Measurements from ENCODE around the gene NTHL1. TPM values are rescaled to one million over a fixed set of nuclear protein-coding genes. Genes with fewer than 3 reads are reported as not detected.

Gene NTHL1
- total RNA-seq, 1 experiment from 2014 or later: 39.8 TPM

- CTCF ChIA-PET: interaction anchor here (0.8 kb wide), 1 partner anchor 81 kb away, joined by 3 read pairs; no protein-coding TSS in a partner anchor
Observed at GRCh38 chr16:2084895-2085625, 37.4 kb upstream of the NTHL1 start.

GRCh38 chr16:2083876-2084780 is 36.5 kb upstream of the NTHL1 start:
- H3K9me3 ChIP-seq (ENCODE audit: control insufficient read depth, insufficient read depth, low read depth, low read length): no peaks in the 10 kb centered on the region
- H3K36me3 ChIP-seq (ENCODE audit: control insufficient read depth, insufficient read depth, low read length): no peaks in the 10 kb centered on the region
- intact Hi-C loops (cut with micrococcal nuclease; ENCODE audit: unreplicated experiment) (no loop called here), in situ Hi-C loops (cut with HindIII; ENCODE audit: low pct_unique_long_range_greater_than_20kb, low sequenced_read_pairs) (no loop called here)
- DNase-seq (ENCODE audit: low read depth, low spot score): no peak
- no peaks in the 10 kb centered on the region for H3K27me3 ChIP-seq (ENCODE audit: control insufficient read depth, insufficient read depth, low read length)
- no peak for ATAC-seq
- ChIA-PET CTCF (interaction anchor here (0.8 kb wide), 1 partner anchor 80 kb away, joined by 3 read pairs; no protein-coding TSS in a partner anchor), POLR2A (no interaction called here)
- no TSS peak for BruUV-seq (replicated peaks)
- H3K27ac ChIP-seq (ENCODE audit: low read length): no peak overlapping the region
- H3K4me3 ChIP-seq (ENCODE audit: low read depth in 2 of 2, low read length in 2 of 2): no peak overlapping the region
- H3K4me1 ChIP-seq (ENCODE audit: control insufficient read depth, insufficient read depth, low read length): 0 out of 2 replicates have a peak, but pooled peaks cover 10% of the 10 kb centered on the region
- TF ChIP-seq REST (IDR thresholded peaks at IDR 0.05; ENCODE audit: insufficient read depth in 1 of 2, low read depth in 2 of 2, low read length in 1 of 2): no peak
- no peak for TF ChIP-seq SIN3A (IDR thresholded peaks at IDR 0.05; ENCODE audit: borderline replicate concordance, insufficient read depth, low read depth, low read length)
- no peak for TF ChIP-seq POLR2AphosphoS5 (IDR thresholded peaks at IDR 0.05; ENCODE audit: low read depth, low read length)
- TF ChIP-seq, protein P1, sequence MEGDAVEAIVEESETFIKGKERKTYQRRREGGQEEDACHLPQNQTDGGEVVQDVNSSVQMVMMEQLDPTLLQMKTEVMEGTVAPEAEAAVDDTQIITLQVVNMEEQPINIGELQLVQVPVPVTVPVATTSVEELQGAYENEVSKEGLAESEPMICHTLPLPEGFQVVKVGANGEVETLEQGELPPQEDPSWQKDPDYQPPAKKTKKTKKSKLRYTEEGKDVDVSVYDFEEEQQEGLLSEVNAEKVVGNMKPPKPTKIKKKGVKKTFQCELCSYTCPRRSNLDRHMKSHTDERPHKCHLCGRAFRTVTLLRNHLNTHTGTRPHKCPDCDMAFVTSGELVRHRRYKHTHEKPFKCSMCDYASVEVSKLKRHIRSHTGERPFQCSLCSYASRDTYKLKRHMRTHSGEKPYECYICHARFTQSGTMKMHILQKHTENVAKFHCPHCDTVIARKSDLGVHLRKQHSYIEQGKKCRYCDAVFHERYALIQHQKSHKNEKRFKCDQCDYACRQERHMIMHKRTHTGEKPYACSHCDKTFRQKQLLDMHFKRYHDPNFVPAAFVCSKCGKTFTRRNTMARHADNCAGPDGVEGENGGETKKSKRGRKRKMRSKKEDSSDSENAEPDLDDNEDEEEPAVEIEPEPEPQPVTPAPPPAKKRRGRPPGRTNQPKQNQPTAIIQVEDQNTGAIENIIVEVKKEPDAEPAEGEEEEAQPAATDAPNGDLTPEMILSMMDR (IDR thresholded peaks at IDR 0.05): no peak

More at GRCh38 chr16:2084895-2085625, 37.4 kb upstream of the NTHL1 start:
- Histone ChIP-seq H3K4me1 (ENCODE audit: control insufficient read depth, insufficient read depth, low read length) (0 out of 2 replicates have a peak, but pooled peaks cover 14% of the 10 kb centered on the region), H3K4me3 (ENCODE audit: low read depth in 2 of 2, low read length in 2 of 2) (no peak overlapping the region), H3K36me3 (ENCODE audit: control insufficient read depth, insufficient read depth, low read length) (no peaks in the 10 kb centered on the region), H3K27ac (ENCODE audit: low read length) (no peak overlapping the region), H3K9me3 (ENCODE audit: control insufficient read depth, insufficient read depth, low read depth, low read length) (no peaks in the 10 kb centered on the region), H3K27me3 (ENCODE audit: control insufficient read depth, insufficient read depth, low read length) (no peaks in the 10 kb centered on the region)
- no peak for TF ChIP-seq SIN3A (IDR thresholded peaks at IDR 0.05; ENCODE audit: borderline replicate concordance, insufficient read depth, low read depth, low read length)
- TF ChIP-seq TCF7L2 (IDR thresholded peaks at IDR 0.05; ENCODE audit: low read depth, low read length): no peak
- TF ChIP-seq, protein P1 (IDR thresholded peaks at IDR 0.05): no peak
- TF ChIP-seq REST (IDR thresholded peaks at IDR 0.05; ENCODE audit: insufficient read depth in 1 of 2, low read depth in 2 of 2, low read length in 1 of 2): no peak
- TF ChIP-seq POLR2AphosphoS5 (IDR thresholded peaks at IDR 0.05; ENCODE audit: low read depth, low read length): no peak
- intact Hi-C loops (cut with micrococcal nuclease; ENCODE audit: unreplicated experiment) (no loop called here), in situ Hi-C loops (cut with HindIII; ENCODE audit: low pct_unique_long_range_greater_than_20kb, low sequenced_read_pairs) (no loop called here)
- ATAC-seq (no peak), DNase-seq (ENCODE audit: low read depth, low spot score) (no peak)
- POLR2A ChIA-PET: no interaction called here
- BruUV-seq (replicated peaks): no TSS peak
